Measurements from ENCODE around the gene CHCHD5. TPM values are rescaled to one million over a fixed set of nuclear protein-coding genes. Genes with fewer than 3 reads are reported as not detected.
"Not testable (repeated sequence)": the region's sequence is repeated elsewhere in the genome, so short reads cannot be mapped to it uniquely, and the experiment has no call there.

The CHCHD5 gene
- 100 to 1,000 TPM in 1 of 3 donors, 10 to 100 TPM in 2; 65.1 to 109 (median 81.0) TPM for polyA plus RNA-seq

GRCh38 chr2:112584134-112584890 lies at the start of gene CHCHD5:
CHCHD5 (plus strand) TSS chr2:112584609; CDS start chr2:112584648, 39 bp downstream.
- Mint-ChIP-seq H3K4me3 (peak within 1 kb of the TSS; percentile 94 to 99 (median 97)), H3K36me3 (peaks cover 9 to 17% (median 9%) of the 10 kb centered on the region in 3 donors), H3K27ac (peak within 1 kb of the TSS; percentile 95 to 99 (median 96)), H3K4me1 (peaks cover 35 to 42% of the 10 kb centered on the region in 2 donors), H3K9me3 (no peaks in the 10 kb centered on the region), H3K27me3 (ENCODE audit: low read depth in 3 of 3) (peaks cover 2 to 9% (median 6%) of the 10 kb centered on the region in 3 donors)
- peak; percentile 94 to 96 (median 95) for DNase-seq

- Mint-ChIP-seq H3K4me3 (no peak overlapping the region), H3K9me3 (no peaks in the 10 kb centered on the region), H3K27ac (no peak overlapping the region), H3K4me1 (no peaks in the 10 kb centered on the region), H3K36me3 (peaks cover 10 to 24% (median 22%) of the 10 kb centered on the region in 3 donors), H3K27me3 (ENCODE audit: low read depth in 3 of 3) (peaks cover 0 to 1% (median 0%) of the 10 kb centered on the region in 3 donors)
- DNase-seq: no peak
Measured at GRCh38 chr2:112534826-112535225, 49.6 kb upstream of the CHCHD5 start.

GRCh38 chr2:112536665-112537064 lies 47.7 kb upstream of the CHCHD5 start:
- not testable (repeated sequence) for H3K4me3 Mint-ChIP-seq; H3K27ac Mint-ChIP-seq; H3K9me3 Mint-ChIP-seq; H3K27me3 Mint-ChIP-seq (ENCODE audit: low read depth in 3 of 3); DNase-seq
- peaks cover 7 to 13% (median 11%) of the 10 kb centered on the region in 3 donors for H3K36me3 Mint-ChIP-seq
- H3K4me1 Mint-ChIP-seq: peaks cover 8 to 13% of the 10 kb centered on the region in 2 donors

GRCh38 chr2:112539306-112539705 lies 45.1 kb upstream of the CHCHD5 start:
- H3K27ac Mint-ChIP-seq: no peak overlapping the region
- DNase-seq: no peak
- H3K4me3 Mint-ChIP-seq: peak overlapping the region in 1 of 5 donors; percentile 15
- H3K9me3 Mint-ChIP-seq: no peaks in the 10 kb centered on the region
- H3K36me3 Mint-ChIP-seq: peaks cover 0 to 4% (median 0%) of the 10 kb centered on the region in 3 donors
- peaks cover 12 to 13% of the 10 kb centered on the region in 2 donors for H3K4me1 Mint-ChIP-seq
- peaks cover 3 to 9% (median 8%) of the 10 kb centered on the region in 3 donors for H3K27me3 Mint-ChIP-seq (ENCODE audit: low read depth in 3 of 3)

GRCh38 chr2:112540906-112541305 lies 43.5 kb upstream of the CHCHD5 start:
- Mint-ChIP-seq H3K27ac (peak overlapping the region in 1 of 6 donors; percentile 62), H3K27me3 (ENCODE audit: low read depth in 3 of 3) (peaks cover 3 to 9% (median 8%) of the 10 kb centered on the region in 3 donors)
- DNase-seq: no peak

GRCh38 chr2:112541315-112542122 lies 42.9 kb upstream of the CHCHD5 start:
- Mint-ChIP-seq H3K36me3 (peaks cover 0 to 4% (median 0%) of the 10 kb centered on the region in 3 donors), H3K4me1 (peaks cover 12 to 22% of the 10 kb centered on the region in 2 donors), H3K27me3 (ENCODE audit: low read depth in 3 of 3) (peaks cover 3 to 9% (median 8%) of the 10 kb centered on the region in 3 donors), H3K9me3 (no peaks in the 10 kb centered on the region), H3K27ac (no peak overlapping the region), H3K4me3 (no peak overlapping the region)
- DNase-seq: peak in 1 of 3 donors; percentile 13

More at GRCh38 chr2:112540906-112541305, 43.5 kb upstream of the CHCHD5 start:
- Mint-ChIP-seq H3K36me3 (peaks cover 0 to 4% (median 0%) of the 10 kb centered on the region in 3 donors), H3K9me3 (no peaks in the 10 kb centered on the region), H3K4me1 (peaks cover 12 to 22% of the 10 kb centered on the region in 2 donors), H3K4me3 (peak overlapping the region in 2 of 5 donors; percentile 46 to 55)

- H3K36me3 Mint-ChIP-seq: peaks cover 4 to 7% (median 6%) of the 10 kb centered on the region in 3 donors
- peak; percentile 80 to 81 (median 81) for DNase-seq
- H3K27ac Mint-ChIP-seq: no peak within 1 kb of the TSS
- peaks cover 14 to 22% of the 10 kb centered on the region in 2 donors for H3K4me1 Mint-ChIP-seq
- H3K9me3 Mint-ChIP-seq: no peaks in the 10 kb centered on the region
- peaks cover 3 to 9% (median 8%) of the 10 kb centered on the region in 3 donors for H3K27me3 Mint-ChIP-seq (ENCODE audit: low read depth in 3 of 3)
- no peak within 1 kb of the TSS for H3K4me3 Mint-ChIP-seq
Measured at GRCh38 chr2:112542123-112542983, 42.1 kb upstream of the CHCHD5 start, which contains the start of gene POLR1B. POLR1B (plus strand) TSS chr2:112542465; CDS start chr2:112542495, 30 bp downstream.

- Mint-ChIP-seq H3K27me3 (ENCODE audit: low read depth in 3 of 3) (peaks cover 3 to 9% (median 8%) of the 10 kb centered on the region in 3 donors), H3K9me3 (no peaks in the 10 kb centered on the region), H3K4me3 (no peak overlapping the region), H3K27ac (no peak overlapping the region), H3K4me1 (peaks cover 15 to 22% of the 10 kb centered on the region in 2 donors), H3K36me3 (peaks cover 5 to 12% (median 9%) of the 10 kb centered on the region in 3 donors)
- DNase-seq: peak in 1 of 3 donors; percentile 3
Measured at GRCh38 chr2:112542984-112543661, 41.3 kb upstream of the CHCHD5 start.

- DNase-seq: no peak
- Mint-ChIP-seq H3K9me3 (no peaks in the 10 kb centered on the region), H3K4me3 (no peak overlapping the region), H3K27me3 (ENCODE audit: low read depth in 3 of 3) (peaks cover 0 to 1% (median under 1%) of the 10 kb centered on the region in 3 donors), H3K4me1 (peaks cover 3 to 9% of the 10 kb centered on the region in 2 donors), H3K27ac (no peak overlapping the region), H3K36me3 (peaks cover 30 to 43% (median 32%) of the 10 kb centered on the region in 3 donors)
Measured at GRCh38 chr2:112547333-112547732, 37.1 kb upstream of the CHCHD5 start.

- peaks cover 42 to 58% (median 42%) of the 10 kb centered on the region in 3 donors for H3K36me3 Mint-ChIP-seq
- H3K27ac Mint-ChIP-seq: no peak overlapping the region
- no peak for DNase-seq
- no peaks in the 10 kb centered on the region for H3K9me3 Mint-ChIP-seq
- peaks cover 3 to 9% of the 10 kb centered on the region in 2 donors for H3K4me1 Mint-ChIP-seq
- no peak overlapping the region for H3K4me3 Mint-ChIP-seq
- H3K27me3 Mint-ChIP-seq (ENCODE audit: low read depth in 3 of 3): no peaks in the 10 kb centered on the region
Measured at GRCh38 chr2:112548980-112549379, 35.4 kb upstream of the CHCHD5 start.

- H3K27me3 Mint-ChIP-seq (ENCODE audit: low read depth in 3 of 3): peaks cover 0 to 2% (median 0%) of the 10 kb centered on the region in 3 donors
- no peak for DNase-seq
- H3K4me1 Mint-ChIP-seq: no peaks in the 10 kb centered on the region
- H3K27ac Mint-ChIP-seq: peak overlapping the region in 1 of 6 donors; percentile 12
- H3K9me3 Mint-ChIP-seq: no peaks in the 10 kb centered on the region
- H3K4me3 Mint-ChIP-seq: no peak overlapping the region
- peaks cover 41 to 58% (median 46%) of the 10 kb centered on the region in 3 donors for H3K36me3 Mint-ChIP-seq
Measured at GRCh38 chr2:112566104-112566503, 18.3 kb upstream of the CHCHD5 start.

GRCh38 chr2:112566508-112566907 lies 17.9 kb upstream of the CHCHD5 start:
- H3K36me3 Mint-ChIP-seq: peaks cover 43 to 58% (median 49%) of the 10 kb centered on the region in 3 donors
- DNase-seq; H3K4me3 Mint-ChIP-seq; H3K9me3 Mint-ChIP-seq; H3K27me3 Mint-ChIP-seq (ENCODE audit: low read depth in 3 of 3); H3K4me1 Mint-ChIP-seq: not testable (repeated sequence)
- H3K27ac Mint-ChIP-seq: peak overlapping the region in 1 of 6 donors; percentile 12

All from immature natural killer cell (primary cell).